ENCODE measurements around the gene CHI3L1. TPM values are rescaled to one million over a fixed set of nuclear protein-coding genes. Genes with fewer than 3 reads are reported as not detected.

CHI3L1 gene
- total RNA-seq, 1 experiment from 2014 or later: not detected

- Histone ChIP-seq H2BK15ac (ENCODE audit: low read depth, low read length) (no peak overlapping the region), H3K79me1 (ENCODE audit: insufficient read depth, low read depth, low read length, poor library complexity, severe bottlenecking) (no peaks in the 10 kb centered on the region), H4K5ac (ENCODE audit: insufficient read length, low read depth, low read length) (no peak overlapping the region), H2BK12ac (ENCODE audit: insufficient read length, low read depth, low read length) (no peak overlapping the region), H3K18ac (ENCODE audit: insufficient read length, low read depth, low read length) (no peak overlapping the region), H3K14ac (ENCODE audit: insufficient read depth, low read length) (no peak overlapping the region), H2BK5ac (ENCODE audit: insufficient read length, low read length) (no peak overlapping the region), H4K91ac (ENCODE audit: insufficient read length, low read depth, low read length) (no peak overlapping the region), H2BK120ac (ENCODE audit: low read depth, low read length, poor library complexity, severe bottlenecking) (no peak overlapping the region), H4K8ac (replicated peaks; ENCODE audit: insufficient read length, low read depth, low read length) (no peak overlapping the region), H3K79me2 (ENCODE audit: insufficient read depth, low read length) (no peaks in the 10 kb centered on the region), H3K56ac (ENCODE audit: insufficient read length, low read depth, low read length) (no peak overlapping the region), H3K4me1 (ENCODE audit: insufficient read depth, low read length) (no peaks in the 10 kb centered on the region), H2BK20ac (ENCODE audit: low read depth, low read length, poor library complexity, severe bottlenecking) (no peak overlapping the region), H2AFZ (ENCODE audit: low read length) (no peak overlapping the region), H3K4ac (ENCODE audit: low read depth, low read length) (no peak overlapping the region), H3K23me2 (ENCODE audit: insufficient read length, low read depth, low read length, poor library complexity, severe bottlenecking) (no peaks in the 10 kb centered on the region), H2AK5ac (ENCODE audit: insufficient read length, low read length) (no peak overlapping the region), H3T11ph (ENCODE audit: low read length) (no peak overlapping the region), H3K23ac (ENCODE audit: insufficient read length, low read depth, low read length) (no peak overlapping the region), H3K27me3 (ENCODE audit: insufficient read depth, low read length) (no peaks in the 10 kb centered on the region), H3K9ac (ENCODE audit: extremely low read depth, insufficient read length, low read length) (no peak overlapping the region), H3K9me3 (ENCODE audit: control insufficient read depth, low read depth, low read length) (no peaks in the 10 kb centered on the region), H4K20me1 (ENCODE audit: control insufficient read depth, insufficient read depth, insufficient read length) (no peaks in the 10 kb centered on the region), H3K4me2 (ENCODE audit: insufficient read depth, insufficient read length, low read length) (no peak overlapping the region), H3K27ac (ENCODE audit: insufficient read length, low read depth, low read length) (no peak overlapping the region)
- no peaks in the 10 kb centered on the region for H3K36me3 Mint-ChIP-seq (ENCODE audit: insufficient read depth in 1 of 3, low read depth in 3 of 3)
- no peak for TF ChIP-seq CTCF (conservative IDR thresholded peaks at IDR 0.05)
- no peak overlapping the region for H3K27ac Mint-ChIP-seq
- no peak overlapping the region for H3K4me3 Mint-ChIP-seq
- WGBS (ENCODE audit: extremely low coverage, insufficient read length, low lambda C conversion rate): no CpG with 5 or more reads among the region's 14 CpGs
- no peaks in the 10 kb centered on the region for H3K9me3 Mint-ChIP-seq
- peaks cover 1% of the 10 kb centered on the region; the same call in 1 of the 2 replicates for H3K27me3 Mint-ChIP-seq (ENCODE audit: low read depth)
- no peak for DNase-seq
- H3K4me1 Mint-ChIP-seq: peaks cover 20 to 34% of the 10 kb centered on the region in 2 experiments
Observed at GRCh38 chr1:203178821-203179666, 7.5 kb downstream of the CHI3L1 start.
